ENCODE results near the gene MEF2C. TPM values are rescaled to one million over a fixed set of nuclear protein-coding genes. Genes with fewer than 3 reads are reported as not detected.

MEF2C gene
- total RNA-seq, 1 donor from 2014 or later: 0.44 TPM

DNA sequence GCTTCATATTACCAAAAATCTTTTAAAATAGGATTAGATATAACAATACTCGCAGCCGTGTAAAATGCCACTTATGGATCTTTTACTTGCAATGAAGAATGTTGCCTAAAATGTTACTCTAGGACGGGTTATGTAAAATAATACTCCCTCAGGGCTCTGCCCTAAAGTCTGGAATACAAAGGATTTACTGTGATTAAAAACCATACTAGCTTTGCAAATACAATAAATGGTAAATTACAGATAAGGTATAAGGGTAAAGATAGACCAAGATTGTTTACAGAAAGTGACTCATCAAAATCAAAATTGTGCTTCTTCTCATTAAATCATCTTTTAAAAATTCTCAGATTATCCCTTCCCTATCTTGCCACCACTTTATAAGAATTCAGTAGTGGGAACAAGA lies 163.6 kb downstream of the MEF2C start:
- no peaks in the 10 kb centered on the region for H3K9me3 Mint-ChIP-seq

DNA sequence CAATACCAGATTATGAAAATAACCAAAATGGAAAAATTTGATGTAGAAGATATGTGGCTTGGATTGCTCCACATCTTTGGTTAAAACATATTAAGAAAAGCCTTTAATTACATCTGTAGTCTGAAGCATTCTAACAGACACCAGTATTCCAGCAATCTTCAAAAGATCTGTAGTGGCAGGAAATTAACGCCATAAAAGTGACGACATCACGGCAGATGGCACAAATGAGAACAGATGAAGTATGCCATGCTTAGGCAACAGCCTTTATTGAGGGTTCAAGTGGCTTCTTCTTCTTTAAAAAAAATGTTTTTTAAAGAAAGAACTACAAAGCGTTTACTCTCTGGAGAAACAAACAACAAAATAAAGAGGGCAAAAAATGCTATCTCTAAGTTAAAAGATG lies 164.2 kb downstream of the MEF2C start:
- Mint-ChIP-seq H3K27ac (no peak overlapping the region), H3K4me3 (no peak overlapping the region), H3K36me3 (ENCODE audit: low read depth) (no peaks in the 10 kb centered on the region), H3K9me3 (no peaks in the 10 kb centered on the region), H3K27me3 (ENCODE audit: insufficient read depth) (peaks cover 7% of the 10 kb centered on the region), H3K4me1 (ENCODE audit: low read depth) (no peaks in the 10 kb centered on the region)
- no peak for DNase-seq (ENCODE audit: low spot score)
- intact Hi-C loops (cut with micrococcal nuclease): no loop called here

More for the DNA sequence above, 163.6 kb downstream of the MEF2C start:
- Mint-ChIP-seq H3K4me3 (no peak overlapping the region), H3K27ac (no peak overlapping the region), H3K4me1 (ENCODE audit: low read depth) (no peaks in the 10 kb centered on the region), H3K36me3 (ENCODE audit: low read depth) (no peaks in the 10 kb centered on the region), H3K27me3 (ENCODE audit: insufficient read depth) (peaks cover 7% of the 10 kb centered on the region)
- no peak for DNase-seq (ENCODE audit: low spot score)
- intact Hi-C loops (cut with micrococcal nuclease): no loop called here

DNA sequence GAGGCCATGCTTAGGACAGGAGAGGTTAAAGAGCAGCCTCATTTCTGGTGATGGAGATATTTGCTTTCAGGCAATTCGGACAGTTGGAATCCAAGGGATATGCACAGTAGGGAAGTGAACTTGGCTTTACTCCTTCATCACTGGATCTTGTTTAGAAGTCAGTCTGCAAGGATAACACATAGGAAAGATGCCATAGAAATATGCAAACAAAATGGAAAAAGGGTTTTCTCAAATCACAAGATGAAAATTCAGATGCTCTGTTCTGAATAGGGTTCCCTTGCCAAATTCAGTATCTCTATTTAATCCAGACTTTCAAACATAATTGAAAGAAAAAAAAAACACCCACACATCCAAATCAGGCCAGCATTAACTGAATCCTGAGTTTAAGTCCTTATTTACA lies 166.9 kb downstream of the MEF2C start:
- Mint-ChIP-seq H3K4me1 (ENCODE audit: low read depth) (no peaks in the 10 kb centered on the region), H3K36me3 (ENCODE audit: low read depth) (no peaks in the 10 kb centered on the region), H3K27me3 (ENCODE audit: insufficient read depth) (peaks cover 7% of the 10 kb centered on the region), H3K4me3 (no peak overlapping the region), H3K27ac (no peak overlapping the region), H3K9me3 (no peaks in the 10 kb centered on the region)
- intact Hi-C loops (cut with micrococcal nuclease): no loop called here
- no peak for DNase-seq (ENCODE audit: low spot score)

DNA sequence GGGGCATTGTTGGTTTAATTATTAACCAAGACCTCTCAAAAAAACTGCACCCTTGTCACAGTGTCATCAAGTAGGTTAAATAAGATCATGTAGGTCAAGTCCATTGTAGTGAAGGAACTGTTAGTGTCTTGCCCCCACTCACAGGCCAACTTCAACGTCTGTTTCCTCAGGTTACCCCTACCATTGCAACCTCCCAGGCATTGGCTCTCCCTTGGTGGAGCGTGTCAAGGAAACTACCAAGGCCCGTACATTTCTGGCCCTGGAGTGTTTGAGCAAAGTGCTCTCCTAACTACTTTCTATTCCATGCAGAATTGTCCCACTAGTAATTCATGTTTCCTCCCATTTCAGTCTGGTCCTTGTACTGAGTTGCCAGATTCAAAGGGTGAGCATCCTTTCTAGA lies 167.5 kb downstream of the MEF2C start:
- Mint-ChIP-seq H3K27ac (no peak overlapping the region), H3K9me3 (no peaks in the 10 kb centered on the region), H3K4me1 (ENCODE audit: low read depth) (no peaks in the 10 kb centered on the region), H3K36me3 (ENCODE audit: low read depth) (no peaks in the 10 kb centered on the region), H3K27me3 (ENCODE audit: insufficient read depth) (peaks cover 7% of the 10 kb centered on the region), H3K4me3 (no peak overlapping the region)
- intact Hi-C loops (cut with micrococcal nuclease): no loop called here
- no peak for DNase-seq (ENCODE audit: low spot score)

DNA sequence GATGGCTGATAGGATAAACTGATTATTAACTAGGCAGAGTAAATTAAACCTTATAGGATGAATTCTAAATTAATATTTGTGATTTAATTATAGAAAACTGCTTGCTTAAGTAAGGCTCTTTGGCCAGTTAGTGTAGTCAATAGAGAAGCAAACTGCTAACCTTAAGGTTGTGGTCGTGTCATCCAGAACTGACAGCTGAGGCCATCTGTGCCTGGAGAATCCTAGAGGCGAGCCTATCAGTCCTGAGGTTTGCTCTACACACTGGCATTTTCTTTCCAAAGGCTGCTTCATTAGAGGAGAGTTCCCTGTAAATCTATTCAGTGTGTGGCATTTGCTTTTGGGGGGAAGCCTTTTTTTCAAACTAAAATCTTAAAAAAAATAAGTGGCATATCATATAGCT lies 169.2 kb downstream of the MEF2C start:
- Mint-ChIP-seq H3K4me3 (no peak overlapping the region), H3K36me3 (ENCODE audit: low read depth) (no peaks in the 10 kb centered on the region), H3K9me3 (no peaks in the 10 kb centered on the region), H3K27me3 (ENCODE audit: insufficient read depth) (peaks cover 3% of the 10 kb centered on the region), H3K27ac (no peak overlapping the region), H3K4me1 (ENCODE audit: low read depth) (no peaks in the 10 kb centered on the region)
- DNase-seq (ENCODE audit: low spot score): no peak
- intact Hi-C loops (cut with micrococcal nuclease): no loop called here

DNA sequence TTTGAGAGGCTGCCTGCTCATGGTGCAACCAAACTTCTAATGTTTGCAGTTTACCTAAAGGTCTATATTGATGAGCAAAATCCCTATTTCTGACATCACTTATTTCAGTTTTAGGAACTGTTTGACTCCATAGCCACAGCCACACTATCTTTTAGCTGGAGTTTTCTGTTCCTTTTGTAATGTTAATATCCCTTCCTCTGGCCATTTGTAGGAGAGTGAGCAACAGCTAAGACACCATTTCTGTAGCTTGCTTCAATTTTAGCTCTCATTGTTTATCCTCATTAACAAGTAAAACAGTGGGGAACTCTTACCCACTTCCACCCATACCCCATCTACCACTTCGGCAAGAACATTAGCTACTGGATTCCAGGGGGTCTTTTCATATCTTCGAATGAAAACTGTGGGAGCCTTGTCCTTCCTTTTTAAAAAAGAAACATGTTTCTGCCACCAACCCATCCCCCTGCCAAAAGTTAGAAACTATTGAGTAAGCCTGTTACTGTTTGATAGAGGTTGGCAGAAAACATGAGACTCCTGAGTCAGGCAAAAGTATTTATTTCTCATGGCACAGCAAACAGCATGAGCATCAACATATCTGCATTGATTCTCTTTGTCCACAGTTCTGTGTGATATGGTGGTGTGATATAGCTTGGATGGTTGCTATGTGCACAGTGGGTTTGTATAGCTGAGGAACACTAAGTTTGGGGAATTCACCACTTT lies 174.1 kb downstream of the MEF2C start:
- Mint-ChIP-seq H3K27me3 (ENCODE audit: insufficient read depth) (peaks cover 2% of the 10 kb centered on the region), H3K36me3 (ENCODE audit: low read depth) (no peaks in the 10 kb centered on the region), H3K4me3 (no peak overlapping the region), H3K27ac (no peak overlapping the region), H3K9me3 (no peaks in the 10 kb centered on the region), H3K4me1 (ENCODE audit: low read depth) (no peaks in the 10 kb centered on the region)
- DNase-seq (ENCODE audit: low spot score): no peak
- intact Hi-C loops (cut with micrococcal nuclease): no loop called here

GRCh38 chr5:88708021-88708420 lies 175.0 kb downstream of the MEF2C start:
- DNase-seq (ENCODE audit: low spot score): no peak
- Mint-ChIP-seq H3K9me3 (no peaks in the 10 kb centered on the region), H3K4me1 (ENCODE audit: low read depth) (no peaks in the 10 kb centered on the region), H3K36me3 (ENCODE audit: low read depth) (no peaks in the 10 kb centered on the region), H3K27ac (no peak overlapping the region), H3K4me3 (no peak overlapping the region), H3K27me3 (ENCODE audit: insufficient read depth) (peaks cover 2% of the 10 kb centered on the region)
- intact Hi-C loops (cut with micrococcal nuclease): no loop called here

DNA sequence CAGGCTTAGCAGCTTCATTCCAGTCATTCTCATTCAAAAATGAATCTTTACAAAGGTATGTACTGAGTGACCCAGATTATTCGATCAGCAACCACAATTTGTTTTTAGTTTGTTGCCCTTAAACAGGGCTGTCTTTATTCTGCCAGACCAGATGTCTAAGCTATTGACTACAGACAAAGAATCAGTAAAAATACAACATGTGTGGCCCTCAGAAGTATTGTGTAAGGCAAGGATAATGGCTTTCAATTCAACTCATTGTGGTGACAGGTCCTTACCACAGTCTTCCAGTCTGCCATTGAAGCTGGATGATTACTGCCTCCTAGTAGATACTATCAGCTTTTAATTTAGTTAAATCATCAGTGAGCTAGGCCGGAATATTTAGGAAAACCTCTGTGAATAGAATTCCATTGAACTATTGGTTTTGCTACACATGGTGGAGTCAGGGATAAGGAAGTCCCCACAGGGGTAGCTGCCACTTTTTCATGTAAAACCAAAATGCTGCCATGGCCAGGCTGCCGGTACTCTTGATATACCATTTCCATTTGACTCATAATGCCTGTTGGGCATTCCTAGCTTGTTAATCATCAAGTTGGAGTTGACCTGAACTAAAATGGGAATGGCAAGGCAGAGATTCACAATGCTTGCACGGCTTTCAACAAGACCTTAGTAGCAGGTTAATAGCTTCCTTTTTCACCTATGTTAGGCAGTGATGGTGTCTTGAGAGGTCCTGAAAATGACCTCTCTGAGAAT lies 175.6 kb downstream of the MEF2C start:
- Mint-ChIP-seq H3K27me3 (ENCODE audit: insufficient read depth) (peaks cover 2% of the 10 kb centered on the region), H3K27ac (no peak overlapping the region), H3K9me3 (no peaks in the 10 kb centered on the region), H3K36me3 (ENCODE audit: low read depth) (no peaks in the 10 kb centered on the region), H3K4me1 (ENCODE audit: low read depth) (no peaks in the 10 kb centered on the region), H3K4me3 (no peak overlapping the region)
- intact Hi-C loops (cut with micrococcal nuclease): no loop called here
- DNase-seq (ENCODE audit: low spot score): no peak

DNA sequence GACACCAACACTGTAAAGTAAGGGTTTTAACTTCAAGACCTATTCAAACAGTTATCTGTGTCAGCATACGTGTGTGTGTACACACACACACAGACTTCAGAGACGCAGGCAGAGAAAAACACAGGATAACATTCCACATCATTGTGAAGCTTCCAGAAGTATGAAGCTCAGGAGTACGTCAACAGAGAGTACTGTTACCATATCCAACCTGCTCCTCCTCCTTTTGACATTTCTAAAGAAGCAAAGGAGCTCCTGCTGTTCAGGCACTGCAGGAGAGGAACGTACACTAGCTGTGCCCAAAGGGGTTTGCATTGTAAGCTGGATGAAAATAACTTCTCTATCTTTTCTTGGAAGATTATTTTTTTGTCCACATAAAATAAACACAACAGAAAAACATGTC lies 180.7 kb downstream of the MEF2C start:
- H3K27me3 Mint-ChIP-seq (ENCODE audit: insufficient read depth): peaks cover 11% of the 10 kb centered on the region
- no peaks in the 10 kb centered on the region for H3K36me3 Mint-ChIP-seq (ENCODE audit: low read depth)
- no peak for DNase-seq (ENCODE audit: low spot score)
- no peaks in the 10 kb centered on the region for H3K4me1 Mint-ChIP-seq (ENCODE audit: low read depth)
- no peaks in the 10 kb centered on the region for H3K9me3 Mint-ChIP-seq
- intact Hi-C loops (cut with micrococcal nuclease): no loop called here
- H3K27ac Mint-ChIP-seq: no peak overlapping the region
- H3K4me3 Mint-ChIP-seq: no peak overlapping the region

DNA sequence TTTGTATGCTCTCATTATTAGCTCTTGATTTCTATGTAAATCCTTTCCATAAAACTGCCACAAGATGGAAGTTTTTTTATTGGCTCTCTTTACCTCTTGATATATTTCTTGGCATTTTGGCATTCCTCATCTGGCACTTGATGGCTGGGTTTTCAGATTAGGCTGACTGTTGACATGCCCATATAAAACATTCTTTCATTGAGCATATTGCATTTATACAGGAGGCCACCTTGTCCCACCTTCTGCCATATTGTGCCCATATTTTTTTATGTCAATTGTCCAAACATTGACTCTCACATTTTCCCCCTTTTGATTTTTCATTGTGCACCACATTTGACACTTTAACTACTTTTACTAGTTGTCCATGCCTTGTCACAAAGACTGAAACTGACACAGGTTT lies 182.9 kb downstream of the MEF2C start:
- H3K4me3 Mint-ChIP-seq: no peak overlapping the region
- H3K4me1 Mint-ChIP-seq (ENCODE audit: low read depth): no peaks in the 10 kb centered on the region
- H3K9me3 Mint-ChIP-seq: no peaks in the 10 kb centered on the region
- no peak overlapping the region for H3K27ac Mint-ChIP-seq
- intact Hi-C loops (cut with micrococcal nuclease): no loop called here
- peaks cover 31% of the 10 kb centered on the region for H3K27me3 Mint-ChIP-seq (ENCODE audit: insufficient read depth)
- no peak for DNase-seq (ENCODE audit: low spot score)
- no peaks in the 10 kb centered on the region for H3K36me3 Mint-ChIP-seq (ENCODE audit: low read depth)

- Mint-ChIP-seq H3K27me3 (ENCODE audit: insufficient read depth) (peaks cover 47% of the 10 kb centered on the region), H3K27ac (no peak overlapping the region)
- intact Hi-C loops (cut with micrococcal nuclease): no loop called here
These were observed 184.7 kb downstream of the MEF2C start for GRCh38 chr5:88698290-88698689.

GRCh38 chr5:88696466-88696865 lies 186.5 kb downstream of the MEF2C start:
- Mint-ChIP-seq H3K36me3 (ENCODE audit: low read depth) (no peaks in the 10 kb centered on the region), H3K9me3 (no peaks in the 10 kb centered on the region), H3K27ac (no peak overlapping the region), H3K27me3 (ENCODE audit: insufficient read depth) (peaks cover 63% of the 10 kb centered on the region), H3K4me1 (ENCODE audit: low read depth) (peaks cover 10% of the 10 kb centered on the region), H3K4me3 (no peak overlapping the region)
- intact Hi-C loops (cut with micrococcal nuclease): no loop called here
- DNase-seq (ENCODE audit: low spot score): no peak

More at GRCh38 chr5:88698290-88698689, 184.7 kb downstream of the MEF2C start:
- Mint-ChIP-seq H3K36me3 (ENCODE audit: low read depth) (no peaks in the 10 kb centered on the region), H3K4me1 (ENCODE audit: low read depth) (no peaks in the 10 kb centered on the region), H3K9me3 (no peaks in the 10 kb centered on the region), H3K4me3 (no peak overlapping the region)
- DNase-seq (ENCODE audit: low spot score): no peak

GRCh38 chr5:88695931-88696330 lies 187.1 kb downstream of the MEF2C start:
- Mint-ChIP-seq H3K4me3 (no peak overlapping the region), H3K9me3 (no peaks in the 10 kb centered on the region), H3K27me3 (ENCODE audit: insufficient read depth) (peaks cover 69% of the 10 kb centered on the region), H3K27ac (no peak overlapping the region), H3K4me1 (ENCODE audit: low read depth) (peaks cover 16% of the 10 kb centered on the region), H3K36me3 (ENCODE audit: low read depth) (peaks cover 4% of the 10 kb centered on the region)
- intact Hi-C loops (cut with micrococcal nuclease): no loop called here
- DNase-seq (ENCODE audit: low spot score): no peak
